Measurements from ENCODE around the gene FOXL3.
"Not testable (repeated sequence)": the region's sequence is repeated elsewhere in the genome, so short reads cannot be mapped to it uniquely, and the experiment has no call there.

The FOXL3 gene

GRCh38 chr7:259751-260405 lies 30.1 kb upstream of the FOXL3 start:
- TF ChIP-seq CTCF (IDR thresholded peaks at IDR 0.05; ENCODE audit: low read depth, low read length): no peak
- no peak overlapping the region for H3K4me3 ChIP-seq (replicated peaks in 1 of 2; ENCODE audit: low read depth in 2 of 2, low read length in 2 of 2)
- DNase-seq (ENCODE audit: low read depth in 2 of 2): no peak

- DNase-seq (ENCODE audit: low read depth in 2 of 2): no peak
- no peak overlapping the region for H3K4me3 ChIP-seq (replicated peaks in 1 of 2; ENCODE audit: low read depth in 2 of 2, low read length in 2 of 2)
- TF ChIP-seq CTCF (IDR thresholded peaks at IDR 0.05; ENCODE audit: low read depth, low read length): no peak
These were observed 29.3 kb upstream of the FOXL3 start for GRCh38 chr7:260441-261281.

GRCh38 chr7:261341-262250 lies 28.4 kb upstream of the FOXL3 start:
- DNase-seq (ENCODE audit: low read depth in 2 of 2): no peak
- no peak overlapping the region for H3K4me3 ChIP-seq (replicated peaks in 1 of 2; ENCODE audit: low read depth in 2 of 2, low read length in 2 of 2)
- TF ChIP-seq CTCF (IDR thresholded peaks at IDR 0.05; ENCODE audit: low read depth, low read length): no peak

GRCh38 chr7:262251-262572 lies 27.8 kb upstream of the FOXL3 start:
- H3K4me3 ChIP-seq (replicated peaks in 1 of 2; ENCODE audit: low read depth in 2 of 2, low read length in 2 of 2): no peak overlapping the region
- no peak for DNase-seq (ENCODE audit: low read depth in 2 of 2)
- TF ChIP-seq CTCF (IDR thresholded peaks at IDR 0.05; ENCODE audit: low read depth, low read length): no peak

- not testable (repeated sequence) for DNase-seq (ENCODE audit: low read depth in 2 of 2); H3K4me3 ChIP-seq (replicated peaks in 1 of 2; ENCODE audit: low read depth in 2 of 2, low read length in 2 of 2)
- peak; percentile 7 for TF ChIP-seq CTCF (IDR thresholded peaks at IDR 0.05; ENCODE audit: low read depth, low read length)
These were observed 27.2 kb upstream of the FOXL3 start for GRCh38 chr7:262631-263311.
